Epithelial cell of proximal tubule (primary cell): ENCODE measurements around the gene FRMD4B. TPM values are rescaled to one million over a fixed set of nuclear protein-coding genes. Genes with fewer than 3 reads are reported as not detected.
"Not testable (repeated sequence)": the region's sequence is repeated elsewhere in the genome, so short reads cannot be mapped to it uniquely, and the experiment has no call there.

ENCODE experiments used
- DNase-seq: peaks from one replicate; pipeline ENCODE4 v3.0.0-alpha.2; 2011; ENCODE audit warnings: low read depth
- H3K4me3 ChIP-seq: 2 replicates; pipeline ENCODE4 v1.5.1; 2011; ENCODE audit warnings: low read depth, mild to moderate bottlenecking, low read length
- total RNA-seq: library from RNA; depleted of rRNA; stranded (reverse); fragments of >200 nt; gene quantifications from 2 replicates; pipeline ENCODE4 v1.2.3, GENCODE V29; 2015
- TF ChIP-seq, protein P1 (sequence below): conservative IDR thresholded peaks from 2 replicates; pipeline ENCODE4 v1.5.1; 2012; ENCODE audit warnings: low read depth, mild to moderate bottlenecking, low read length

Gene FRMD4B
- total RNA-seq, 1 donor from 2014 or later = 21.7 TPM

DNA sequence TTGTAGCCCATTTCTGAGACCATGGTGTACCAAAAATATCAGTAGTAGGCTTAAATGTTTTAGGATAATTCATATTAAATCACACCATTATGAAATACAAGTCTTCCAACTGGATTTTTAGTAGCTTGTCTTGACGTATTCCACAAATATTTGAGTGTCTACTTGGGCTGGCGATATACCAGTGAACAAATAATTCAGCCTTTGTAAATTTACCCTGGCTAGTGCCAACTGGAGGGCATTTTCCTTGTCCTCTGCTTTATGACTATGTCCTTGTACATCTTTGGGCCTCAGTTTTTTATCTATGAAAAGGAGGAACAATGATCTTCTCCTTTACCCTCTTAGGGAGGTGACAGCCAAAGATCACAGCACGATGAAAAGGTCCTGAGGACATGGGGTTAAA is 114.8 kb downstream of the FRMD4B start:
- H3K4me3 ChIP-seq = no peak overlapping the region
- TF ChIP-seq, protein P1, sequence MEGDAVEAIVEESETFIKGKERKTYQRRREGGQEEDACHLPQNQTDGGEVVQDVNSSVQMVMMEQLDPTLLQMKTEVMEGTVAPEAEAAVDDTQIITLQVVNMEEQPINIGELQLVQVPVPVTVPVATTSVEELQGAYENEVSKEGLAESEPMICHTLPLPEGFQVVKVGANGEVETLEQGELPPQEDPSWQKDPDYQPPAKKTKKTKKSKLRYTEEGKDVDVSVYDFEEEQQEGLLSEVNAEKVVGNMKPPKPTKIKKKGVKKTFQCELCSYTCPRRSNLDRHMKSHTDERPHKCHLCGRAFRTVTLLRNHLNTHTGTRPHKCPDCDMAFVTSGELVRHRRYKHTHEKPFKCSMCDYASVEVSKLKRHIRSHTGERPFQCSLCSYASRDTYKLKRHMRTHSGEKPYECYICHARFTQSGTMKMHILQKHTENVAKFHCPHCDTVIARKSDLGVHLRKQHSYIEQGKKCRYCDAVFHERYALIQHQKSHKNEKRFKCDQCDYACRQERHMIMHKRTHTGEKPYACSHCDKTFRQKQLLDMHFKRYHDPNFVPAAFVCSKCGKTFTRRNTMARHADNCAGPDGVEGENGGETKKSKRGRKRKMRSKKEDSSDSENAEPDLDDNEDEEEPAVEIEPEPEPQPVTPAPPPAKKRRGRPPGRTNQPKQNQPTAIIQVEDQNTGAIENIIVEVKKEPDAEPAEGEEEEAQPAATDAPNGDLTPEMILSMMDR = no peak
- DNase-seq = no peak

DNA sequence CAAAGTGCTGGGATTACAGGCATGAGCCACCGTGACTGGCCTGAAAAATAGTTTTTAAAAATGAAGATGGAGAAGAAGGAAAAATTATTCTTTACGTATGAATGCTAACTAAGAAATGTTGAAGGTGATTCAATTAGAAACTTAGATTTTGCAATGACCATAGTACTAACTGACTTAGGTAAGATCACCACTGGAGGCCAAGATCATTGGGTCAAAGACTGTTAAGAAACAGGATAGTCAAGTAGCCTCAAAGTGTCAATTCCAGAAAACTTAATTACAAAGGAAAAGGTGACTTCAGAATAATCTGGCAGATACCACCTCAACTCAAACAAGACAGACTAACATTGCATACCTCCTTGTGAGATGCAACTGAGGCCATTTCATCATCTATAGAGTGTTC is 119.3 kb downstream of the FRMD4B start:
- DNase-seq = no peak
- TF ChIP-seq, protein P1 = no peak
- no peak overlapping the region for H3K4me3 ChIP-seq

DNA sequence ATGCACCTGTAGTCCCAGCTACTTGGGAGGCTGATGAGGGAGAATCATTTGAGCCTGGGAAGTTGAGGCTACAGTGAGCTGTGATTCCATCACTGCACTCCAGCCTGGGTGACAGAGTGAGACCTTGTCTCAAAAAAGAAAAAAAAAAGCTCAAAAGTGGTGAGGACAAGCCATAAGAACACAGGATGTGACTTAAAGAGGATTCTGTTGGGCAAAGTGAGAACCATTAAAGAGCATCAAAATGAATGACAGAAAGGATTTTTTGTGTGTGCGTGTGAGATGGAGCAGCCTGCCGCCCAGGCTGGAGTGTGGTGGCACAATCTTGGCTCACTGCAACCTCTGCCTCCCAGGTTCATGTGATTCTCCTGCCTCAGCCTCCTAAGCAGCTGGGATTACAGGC is 119.8 kb downstream of the FRMD4B start:
- H3K4me3 ChIP-seq, DNase-seq: not testable (repeated sequence)

DNA sequence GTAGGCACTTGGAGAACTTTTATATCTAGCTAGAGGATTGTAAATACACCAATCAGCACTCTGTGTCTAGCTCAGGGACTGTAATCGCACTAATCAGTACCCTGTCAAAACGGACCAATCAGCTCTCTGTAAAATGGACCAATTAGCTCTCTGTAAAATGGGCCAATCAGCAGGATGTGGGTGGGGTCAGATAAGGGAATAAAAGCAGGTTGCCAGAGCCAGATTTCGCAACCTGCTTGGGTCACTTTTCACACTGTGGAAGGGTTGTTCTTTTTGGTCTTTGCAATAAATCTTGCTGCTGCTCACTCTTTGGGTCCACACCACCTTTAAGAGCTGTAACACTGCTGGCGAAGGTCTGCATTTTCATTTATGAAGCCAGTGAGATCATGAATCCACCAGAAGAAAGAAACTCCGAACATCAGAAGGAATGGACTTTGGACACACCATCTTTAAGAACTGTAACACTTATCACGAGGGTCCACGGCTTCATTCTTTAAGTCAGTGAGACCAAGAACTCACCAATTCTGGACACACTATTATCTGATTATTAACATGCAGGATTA is 125.0 kb downstream of the FRMD4B start:
- not testable (repeated sequence) for DNase-seq, H3K4me3 ChIP-seq

DNA sequence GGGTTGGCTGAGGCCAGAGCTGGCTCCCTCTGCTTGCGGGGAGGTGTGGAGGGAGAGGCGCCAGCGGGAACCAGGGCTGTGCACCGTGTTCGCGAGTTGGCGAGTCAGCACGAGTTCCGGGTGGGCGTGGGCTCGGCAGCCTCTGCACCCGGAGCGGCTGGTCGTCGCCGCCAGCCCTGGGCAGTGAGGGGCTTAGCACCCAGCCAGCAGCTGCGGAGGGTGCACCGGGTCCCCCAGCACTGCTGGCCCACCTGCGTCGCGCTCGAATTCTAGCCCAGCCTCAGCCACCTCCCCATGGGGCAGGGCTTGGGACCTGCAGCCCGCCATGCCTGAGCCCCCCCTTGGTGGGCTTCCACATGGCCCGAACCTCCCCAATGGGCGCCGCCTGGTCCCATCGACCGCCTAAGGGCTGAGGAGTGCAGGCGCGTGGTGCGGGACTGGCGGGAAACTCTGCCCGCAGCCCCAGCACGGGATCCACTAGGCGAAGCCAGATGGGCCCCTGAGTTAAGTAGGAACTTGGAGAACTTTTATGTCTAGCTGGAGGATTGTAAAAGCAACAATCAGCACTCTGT is 125.6 kb downstream of the FRMD4B start:
- no peak for DNase-seq
- TF ChIP-seq, protein P1 = no peak
- H3K4me3 ChIP-seq = no peak overlapping the region

DNA sequence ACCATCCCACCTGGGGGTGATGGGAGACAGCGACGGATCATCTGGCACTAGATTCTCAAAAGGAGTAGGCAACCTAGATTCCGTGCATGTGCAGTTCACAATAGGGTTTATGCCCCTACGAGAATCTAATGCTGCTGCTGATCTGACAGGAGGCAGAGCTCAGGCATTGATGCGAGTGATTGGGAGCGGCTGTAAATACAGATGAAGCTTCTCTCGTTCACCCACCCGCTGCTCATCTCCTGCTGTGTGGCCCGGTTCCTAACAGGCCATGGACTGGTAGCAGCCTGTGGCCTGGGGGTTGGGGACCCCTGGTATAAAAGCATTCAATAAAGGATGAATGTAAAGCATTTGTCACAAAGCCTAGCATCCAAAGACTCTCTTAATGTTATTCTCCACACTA is 126.8 kb downstream of the FRMD4B start:
- no peak for DNase-seq
- H3K4me3 ChIP-seq = no peak overlapping the region
- TF ChIP-seq, protein P1 = no peak

DNA sequence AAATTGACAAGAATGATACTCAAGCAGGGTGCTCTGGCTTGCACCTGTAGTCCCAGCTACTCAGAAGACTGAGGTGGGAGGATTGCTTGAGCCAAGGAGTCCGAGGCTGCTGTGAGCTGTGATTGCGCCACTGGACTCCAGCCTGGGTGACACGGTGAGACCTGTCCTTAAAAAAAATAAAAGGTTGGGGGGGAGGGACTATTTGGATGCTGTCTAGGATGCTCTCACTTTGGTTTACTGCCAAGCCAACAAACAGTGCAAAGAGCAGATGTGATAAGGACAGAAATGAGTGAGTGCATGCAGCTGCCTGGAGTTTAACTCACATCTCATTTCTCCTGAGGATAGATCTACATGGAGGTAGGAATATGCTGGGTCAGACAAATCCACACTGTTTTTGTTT is 130.0 kb downstream of the FRMD4B start:
- H3K4me3 ChIP-seq = no peak overlapping the region
- TF ChIP-seq, protein P1 = no peak
- DNase-seq = no peak

DNA sequence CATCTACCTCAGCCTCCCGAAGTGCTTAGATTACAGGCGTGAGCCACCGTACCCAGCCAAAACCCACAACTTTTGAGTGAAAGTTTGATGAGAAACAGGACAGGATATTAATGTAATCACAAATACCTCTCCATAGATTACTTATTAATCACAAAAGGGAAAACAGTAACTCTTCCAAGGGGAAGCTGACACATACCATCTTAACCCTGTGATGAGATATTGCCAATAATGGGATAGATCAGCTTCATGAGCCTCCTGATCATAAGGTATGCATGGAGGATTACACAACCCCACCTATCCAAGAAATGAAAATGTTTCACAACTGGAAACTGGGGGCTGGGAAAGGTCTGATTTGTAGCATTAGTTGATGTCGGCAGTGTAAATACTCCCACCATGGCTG is 131.5 kb downstream of the FRMD4B start:
- no peak for DNase-seq
- TF ChIP-seq, protein P1 = no peak
- H3K4me3 ChIP-seq = no peak overlapping the region
